ENCODE measurements around the gene CCR2.

DNA sequence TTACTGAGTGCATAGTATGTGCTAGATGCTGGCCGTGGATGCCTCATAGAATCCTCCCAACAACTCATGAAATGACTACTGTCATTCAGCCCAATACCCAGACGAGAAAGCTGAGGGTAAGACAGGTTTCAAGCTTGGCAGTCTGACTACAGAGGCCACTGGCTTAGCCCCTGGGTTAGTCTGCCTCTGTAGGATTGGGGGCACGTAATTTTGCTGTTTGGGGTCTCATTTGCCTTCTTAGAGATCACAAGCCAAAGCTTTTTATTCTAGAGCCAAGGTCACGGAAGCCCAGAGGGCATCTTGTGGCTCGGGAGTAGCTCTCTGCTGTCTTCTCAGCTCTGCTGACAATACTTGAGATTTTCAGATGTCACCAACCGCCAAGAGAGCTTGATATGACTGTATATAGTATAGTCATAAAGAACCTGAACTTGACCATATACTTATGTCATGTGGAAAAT is 15.8 kb downstream of the CCR2 start:
- TF ChIP-seq, protein P1, sequence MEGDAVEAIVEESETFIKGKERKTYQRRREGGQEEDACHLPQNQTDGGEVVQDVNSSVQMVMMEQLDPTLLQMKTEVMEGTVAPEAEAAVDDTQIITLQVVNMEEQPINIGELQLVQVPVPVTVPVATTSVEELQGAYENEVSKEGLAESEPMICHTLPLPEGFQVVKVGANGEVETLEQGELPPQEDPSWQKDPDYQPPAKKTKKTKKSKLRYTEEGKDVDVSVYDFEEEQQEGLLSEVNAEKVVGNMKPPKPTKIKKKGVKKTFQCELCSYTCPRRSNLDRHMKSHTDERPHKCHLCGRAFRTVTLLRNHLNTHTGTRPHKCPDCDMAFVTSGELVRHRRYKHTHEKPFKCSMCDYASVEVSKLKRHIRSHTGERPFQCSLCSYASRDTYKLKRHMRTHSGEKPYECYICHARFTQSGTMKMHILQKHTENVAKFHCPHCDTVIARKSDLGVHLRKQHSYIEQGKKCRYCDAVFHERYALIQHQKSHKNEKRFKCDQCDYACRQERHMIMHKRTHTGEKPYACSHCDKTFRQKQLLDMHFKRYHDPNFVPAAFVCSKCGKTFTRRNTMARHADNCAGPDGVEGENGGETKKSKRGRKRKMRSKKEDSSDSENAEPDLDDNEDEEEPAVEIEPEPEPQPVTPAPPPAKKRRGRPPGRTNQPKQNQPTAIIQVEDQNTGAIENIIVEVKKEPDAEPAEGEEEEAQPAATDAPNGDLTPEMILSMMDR (IDR thresholded peaks at IDR 0.05; ENCODE audit: low read depth, low read length) = no peak
- TF ChIP-seq EZH2phosphoT487 (IDR thresholded peaks at IDR 0.05; ENCODE audit: low read depth) = no peak

All from OCI-LY3 (cell line).